Activated naive CD8-positive, alpha-beta T cell treated with anti-CD3 and anti-CD28 coated beads, Interleukin-2, amount 50 U/mL, for 24 hours (primary cell): ENCODE measurements around the gene MCFD2.

Experiments used
- ATAC-seq: fragments of 150-1000 bp; cut with Tn5 transposase; one replicate; pipeline ENCODE4 v1.10.0; 2021
- DNase-seq: peaks from one replicate; pipeline ENCODE4 v3.0.0; 2021
- H3K27ac Mint-ChIP-seq: one replicate; pipeline ENCODE4 v1.8.0; 2021; ENCODE audit warnings: mild to moderate bottlenecking, mixed read lengths
- H3K27me3 Mint-ChIP-seq: one replicate; pipeline ENCODE4 v1.8.0; 2021; ENCODE audit warnings: mixed read lengths
- H3K36me3 Mint-ChIP-seq: one replicate; pipeline ENCODE4 v1.8.0; 2021; ENCODE audit warnings: low read depth, mixed read lengths
- H3K4me1 Mint-ChIP-seq: one replicate; pipeline ENCODE4 v1.8.0; 2021; ENCODE audit warnings: mixed read lengths
- H3K4me3 Mint-ChIP-seq: one replicate; pipeline ENCODE4 v1.8.0; 2021; ENCODE audit warnings: mild to moderate bottlenecking, moderate library complexity, mixed read lengths
- H3K9me3 Mint-ChIP-seq: one replicate; pipeline ENCODE4 v1.8.0; 2021; ENCODE audit warnings: mixed read lengths

Gene MCFD2

DNA sequence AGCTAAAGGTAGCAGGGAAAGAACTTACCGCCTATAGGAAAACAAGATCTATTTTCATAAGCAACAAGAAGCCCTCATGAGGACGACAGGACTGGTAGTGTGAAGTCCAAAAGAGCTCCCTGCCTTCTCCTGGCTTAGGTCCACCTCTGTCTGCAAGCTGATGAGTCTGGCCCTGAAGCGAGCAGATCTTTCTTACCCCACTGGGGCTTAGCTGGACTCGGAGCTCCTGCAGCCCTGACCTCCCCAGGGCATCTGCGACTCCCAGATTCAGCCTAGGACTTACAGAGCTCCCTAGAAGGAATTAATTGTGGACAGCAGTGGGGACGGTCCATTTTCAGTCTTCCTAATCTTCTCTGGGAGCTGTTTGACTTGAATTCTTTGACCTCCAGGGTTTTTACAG is 53.7 kb downstream of the MCFD2 start:
- peaks cover 7% of the 10 kb centered on the region for H3K36me3 Mint-ChIP-seq
- peaks cover 4% of the 10 kb centered on the region for H3K27me3 Mint-ChIP-seq
- DNase-seq (no peak), ATAC-seq (no peak)
- H3K9me3 Mint-ChIP-seq, result peaks cover 10% of the 10 kb centered on the region
- H3K4me3 Mint-ChIP-seq, result no peak overlapping the region
- no peak overlapping the region for H3K27ac Mint-ChIP-seq
- H3K4me1 Mint-ChIP-seq, result no peaks in the 10 kb centered on the region

DNA sequence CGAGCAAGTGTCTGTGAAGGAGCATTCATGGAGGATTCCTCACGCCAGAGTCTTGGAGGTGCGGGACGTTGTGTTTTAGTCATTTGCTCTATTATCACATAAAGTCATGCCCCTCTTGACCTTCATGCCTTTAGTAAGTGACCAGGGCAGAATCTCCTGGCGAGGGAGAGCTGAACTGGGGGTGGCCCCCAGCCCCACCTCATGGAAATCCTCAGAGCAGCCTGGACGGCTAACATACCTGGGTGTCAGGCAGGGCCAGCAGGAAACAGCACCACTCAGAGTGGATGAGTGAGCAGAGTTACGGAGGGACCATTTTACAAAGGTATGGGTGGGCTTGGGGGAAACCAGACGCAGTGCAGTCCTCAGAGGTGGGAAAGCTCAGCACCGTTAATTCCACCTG is 56.1 kb downstream of the MCFD2 start:
- no peaks in the 10 kb centered on the region for H3K4me1 Mint-ChIP-seq
- peaks cover 1% of the 10 kb centered on the region for H3K36me3 Mint-ChIP-seq
- DNase-seq (no peak), ATAC-seq (no peak)
- no peak overlapping the region for H3K4me3 Mint-ChIP-seq
- peaks cover 1% of the 10 kb centered on the region for H3K27me3 Mint-ChIP-seq
- H3K27ac Mint-ChIP-seq, result no peak overlapping the region
- H3K9me3 Mint-ChIP-seq, result peaks cover 2% of the 10 kb centered on the region

DNA sequence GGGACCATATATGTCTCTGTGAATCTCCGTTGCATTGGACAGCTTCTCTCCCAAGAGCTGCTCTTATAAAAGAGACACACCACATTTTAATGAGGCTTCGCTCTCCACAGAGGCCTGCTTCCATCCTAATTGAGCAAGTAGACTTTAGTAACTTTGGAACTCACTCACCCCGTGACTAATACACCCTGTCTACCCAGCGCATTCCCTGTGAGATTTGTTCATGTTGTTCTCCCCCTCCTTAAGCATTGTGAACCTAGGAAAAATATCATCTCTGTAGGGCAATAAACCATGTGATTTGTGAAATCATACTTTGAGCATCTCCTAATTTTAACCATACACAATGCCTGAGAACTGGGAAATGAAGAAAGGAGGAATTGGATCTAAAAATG is 56.9 kb downstream of the MCFD2 start:
- Mint-ChIP-seq H3K9me3 (no peaks in the 10 kb centered on the region), H3K36me3 (no peaks in the 10 kb centered on the region), H3K4me1 (no peaks in the 10 kb centered on the region), H3K4me3 (no peak overlapping the region), H3K27me3 (peaks cover 1% of the 10 kb centered on the region), H3K27ac (no peak overlapping the region)
- ATAC-seq, result no peak
- DNase-seq, result no peak

GRCh38 chr2:46857871-46858701 is 57.5 kb downstream of the MCFD2 start:
- no peak overlapping the region for H3K27ac Mint-ChIP-seq
- no peak for DNase-seq
- no peak for ATAC-seq
- H3K27me3 Mint-ChIP-seq, result peaks cover 1% of the 10 kb centered on the region
- H3K9me3 Mint-ChIP-seq, result no peaks in the 10 kb centered on the region
- H3K36me3 Mint-ChIP-seq, result no peaks in the 10 kb centered on the region
- no peaks in the 10 kb centered on the region for H3K4me1 Mint-ChIP-seq
- no peak overlapping the region for H3K4me3 Mint-ChIP-seq

GRCh38 chr2:46856336-46856735 is 59.3 kb downstream of the MCFD2 start:
- no peak for DNase-seq
- no peak overlapping the region for H3K4me3 Mint-ChIP-seq
- H3K36me3 Mint-ChIP-seq, result no peaks in the 10 kb centered on the region
- H3K27ac Mint-ChIP-seq, result no peak overlapping the region
- no peak for ATAC-seq
- H3K9me3 Mint-ChIP-seq, result no peaks in the 10 kb centered on the region
- H3K27me3 Mint-ChIP-seq, result peaks cover 1% of the 10 kb centered on the region
- H3K4me1 Mint-ChIP-seq, result no peaks in the 10 kb centered on the region

DNA sequence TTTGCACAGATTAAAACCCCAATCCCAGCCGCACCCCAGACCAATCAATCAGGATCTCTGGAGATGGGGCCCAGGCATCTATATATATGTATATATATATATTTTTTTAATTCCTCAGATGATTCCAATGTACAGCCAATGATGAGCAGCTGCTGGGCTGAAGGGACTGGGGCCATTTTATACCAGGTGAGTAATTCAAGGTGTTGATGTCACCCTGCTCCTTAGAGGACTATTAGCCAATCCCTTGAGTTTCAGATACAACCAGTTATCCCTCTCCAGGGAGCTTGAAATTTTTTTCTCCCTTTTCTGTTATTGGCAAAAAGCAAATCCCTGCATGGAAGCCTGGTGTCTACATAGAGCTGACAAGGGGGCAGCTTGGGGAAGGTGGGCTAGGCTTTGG is 59.8 kb downstream of the MCFD2 start:
- no peaks in the 10 kb centered on the region for H3K9me3 Mint-ChIP-seq
- DNase-seq (no peak), ATAC-seq (no peak)
- no peaks in the 10 kb centered on the region for H3K36me3 Mint-ChIP-seq
- H3K27ac Mint-ChIP-seq, result no peak overlapping the region
- H3K27me3 Mint-ChIP-seq, result peaks cover 1% of the 10 kb centered on the region
- no peaks in the 10 kb centered on the region for H3K4me1 Mint-ChIP-seq
- H3K4me3 Mint-ChIP-seq, result no peak overlapping the region

DNA sequence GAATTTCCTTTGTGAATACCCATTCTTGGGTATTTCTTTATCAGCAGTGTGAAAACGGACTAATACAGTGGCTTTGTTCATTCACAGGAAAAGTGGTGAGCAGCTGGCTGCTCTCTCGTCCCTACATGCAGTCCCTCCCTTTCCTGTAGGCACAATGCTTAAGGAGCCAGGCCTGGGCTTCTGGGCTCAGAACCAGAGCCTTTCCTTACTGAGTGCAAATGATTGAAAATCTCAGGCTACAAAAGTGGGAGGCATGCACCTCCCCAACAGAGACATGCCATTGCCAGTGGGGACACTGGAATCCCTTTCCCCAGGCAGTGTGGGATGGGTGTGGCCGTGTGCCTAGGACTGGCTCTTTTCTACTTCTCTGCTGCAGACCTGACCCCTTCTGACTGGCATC is 61.3 kb downstream of the MCFD2 start:
- H3K27me3 Mint-ChIP-seq, result peaks cover 2% of the 10 kb centered on the region
- H3K36me3 Mint-ChIP-seq, result no peaks in the 10 kb centered on the region
- H3K9me3 Mint-ChIP-seq, result no peaks in the 10 kb centered on the region
- no peak overlapping the region for H3K4me3 Mint-ChIP-seq
- DNase-seq (no peak), ATAC-seq (no peak)
- H3K4me1 Mint-ChIP-seq, result no peaks in the 10 kb centered on the region
- no peak overlapping the region for H3K27ac Mint-ChIP-seq

GRCh38 chr2:46852598-46852997 is 63.0 kb downstream of the MCFD2 start:
- no peaks in the 10 kb centered on the region for H3K4me1 Mint-ChIP-seq
- no peak overlapping the region for H3K27ac Mint-ChIP-seq
- no peak for DNase-seq
- no peaks in the 10 kb centered on the region for H3K36me3 Mint-ChIP-seq
- peaks cover 8% of the 10 kb centered on the region for H3K27me3 Mint-ChIP-seq
- no peak overlapping the region for H3K4me3 Mint-ChIP-seq
- H3K9me3 Mint-ChIP-seq, result no peaks in the 10 kb centered on the region
- ATAC-seq, result no peak

DNA sequence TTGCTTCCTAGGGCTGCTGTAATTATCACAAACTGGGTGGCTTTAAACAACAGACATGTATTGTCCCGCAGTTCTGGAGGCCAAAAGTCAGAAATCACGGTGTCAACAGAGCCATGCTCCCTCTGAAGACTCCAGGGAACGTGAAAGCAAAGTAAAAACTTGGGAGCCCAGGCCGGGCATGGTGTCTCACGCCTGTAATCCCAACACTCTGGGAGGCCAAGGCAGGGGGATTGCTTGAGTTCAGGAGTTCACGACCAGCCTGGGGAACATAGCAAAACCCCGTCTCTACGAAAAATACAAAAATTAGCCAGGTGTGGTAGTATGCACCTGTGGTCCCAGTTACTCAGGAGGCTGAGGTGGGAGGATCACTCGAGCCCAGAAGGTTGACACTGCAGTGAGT is 63.5 kb downstream of the MCFD2 start:
- Mint-ChIP-seq H3K27me3 (peaks cover 8% of the 10 kb centered on the region), H3K4me1 (no peaks in the 10 kb centered on the region), H3K4me3 (no peak overlapping the region), H3K9me3 (no peaks in the 10 kb centered on the region), H3K36me3 (no peaks in the 10 kb centered on the region), H3K27ac (no peak overlapping the region)
- DNase-seq (no peak), ATAC-seq (no peak)
